SKM-1 treated with dmso at 0.1 percent for 144 hours (cell line): ENCODE data around the gene PADI1.
A peak's percentile ranks its signal among the peaks of the same experiment; 100 is the strongest.

Experiments used
- DNase-seq: peaks from one replicate; lab custom pipeline; 2025; ENCODE audit not compliant: unreplicated experiment; lab: John Stamatoyannopoulos, UW

The PADI1 gene

GRCh38 chr1:17196496-17197185, 8.3 kb upstream of the PADI1 start:
- no peak for DNase-seq

GRCh38 chr1:17197696-17198095, 7.2 kb upstream of the PADI1 start:
- no peak for DNase-seq

GRCh38 chr1:17198476-17199258, 6.3 kb upstream of the PADI1 start:
- no peak for DNase-seq

- no peak for DNase-seq
Measured at GRCh38 chr1:17199267-17200044, 5.5 kb upstream of the PADI1 start.

GRCh38 chr1:17200246-17200645, 4.7 kb upstream of the PADI1 start:
- DNase-seq: no peak

- no peak for DNase-seq
Measured at GRCh38 chr1:17200756-17201155, 4.2 kb upstream of the PADI1 start.

GRCh38 chr1:17201201-17202021, 3.5 kb upstream of the PADI1 start:
- no peak for DNase-seq

GRCh38 chr1:17205652-17206051, 724 bp downstream of the PADI1 start:
- no peak for DNase-seq

- no peak for DNase-seq
Measured at GRCh38 chr1:17206196-17206595, 1.3 kb downstream of the PADI1 start.

GRCh38 chr1:17207046-17207445, 2.1 kb downstream of the PADI1 start:
- peak; percentile 65 for DNase-seq

- DNase-seq: peak; percentile 32
Measured at GRCh38 chr1:17207540-17207939, 2.6 kb downstream of the PADI1 start.

- peak; percentile 19 for DNase-seq
Measured at GRCh38 chr1:17207966-17208418, 3.1 kb downstream of the PADI1 start.

GRCh38 chr1:17208546-17208945, 3.6 kb downstream of the PADI1 start:
- DNase-seq: no peak

- DNase-seq: no peak
Measured at GRCh38 chr1:17209430-17209829, 4.5 kb downstream of the PADI1 start.

GRCh38 chr1:17210176-17210575, 5.2 kb downstream of the PADI1 start:
- no peak for DNase-seq

GRCh38 chr1:17211377-17211776, 6.4 kb downstream of the PADI1 start:
- no peak for DNase-seq

- DNase-seq: no peak
Measured at GRCh38 chr1:17212009-17212408, 7.1 kb downstream of the PADI1 start.

- peak; percentile 96 for DNase-seq
Measured at GRCh38 chr1:17212487-17213121, 7.7 kb downstream of the PADI1 start.

- no peak for DNase-seq
Measured at GRCh38 chr1:17213148-17213781, 8.3 kb downstream of the PADI1 start.

- no peak for DNase-seq
Measured at GRCh38 chr1:17213782-17214148, 8.8 kb downstream of the PADI1 start.
